Femur (tissue), 1 donor: Measurements from ENCODE around the gene EEF2.

ENCODE experiments used
- DNase-seq: peaks from one replicate; pipeline ENCODE4 v3.0.0-alpha.2; 2017

Gene EEF2

DNA sequence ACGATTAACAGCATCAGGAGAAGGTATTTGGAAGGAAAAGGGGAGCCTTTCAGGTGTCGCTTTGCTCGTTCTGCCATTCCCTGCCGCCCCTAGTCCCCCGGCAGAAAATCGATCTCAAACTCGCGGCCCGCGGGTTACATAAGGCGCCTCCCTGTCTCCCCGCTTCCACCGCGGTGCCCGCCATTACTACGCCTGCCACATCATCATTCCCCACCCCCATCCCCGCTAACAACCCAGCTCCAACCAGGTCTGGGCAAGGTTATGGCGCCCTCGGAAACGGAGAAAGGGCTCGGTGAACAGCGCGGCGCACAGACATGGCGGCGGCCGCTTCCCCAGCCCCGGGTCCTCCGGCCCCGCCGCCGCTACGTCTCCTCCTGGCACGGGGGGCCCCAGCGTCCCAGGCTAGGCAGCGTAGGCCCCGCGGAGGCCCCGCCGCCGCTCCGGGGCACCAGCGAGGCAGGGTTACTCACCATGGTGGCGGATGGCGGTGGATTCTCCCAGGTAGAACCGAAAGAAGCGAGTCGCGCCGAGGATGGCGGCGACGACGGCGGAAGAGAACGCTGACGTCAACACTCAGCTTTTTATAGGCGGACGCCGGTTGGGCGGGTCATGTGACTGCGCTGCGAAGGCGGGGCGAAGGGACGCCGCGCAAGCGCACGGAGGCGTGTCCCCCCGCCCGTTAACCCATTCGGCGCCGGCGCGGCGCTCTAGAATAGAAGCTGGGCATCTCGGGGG lies at the start of gene EEF2:
Gene EEF2 (minus strand): TSS at position 556 of the 735 bp plus-strand sequence. CDS start 83 bp downstream, at position 473.
- DNase-seq, result peak; percentile 94

DNA sequence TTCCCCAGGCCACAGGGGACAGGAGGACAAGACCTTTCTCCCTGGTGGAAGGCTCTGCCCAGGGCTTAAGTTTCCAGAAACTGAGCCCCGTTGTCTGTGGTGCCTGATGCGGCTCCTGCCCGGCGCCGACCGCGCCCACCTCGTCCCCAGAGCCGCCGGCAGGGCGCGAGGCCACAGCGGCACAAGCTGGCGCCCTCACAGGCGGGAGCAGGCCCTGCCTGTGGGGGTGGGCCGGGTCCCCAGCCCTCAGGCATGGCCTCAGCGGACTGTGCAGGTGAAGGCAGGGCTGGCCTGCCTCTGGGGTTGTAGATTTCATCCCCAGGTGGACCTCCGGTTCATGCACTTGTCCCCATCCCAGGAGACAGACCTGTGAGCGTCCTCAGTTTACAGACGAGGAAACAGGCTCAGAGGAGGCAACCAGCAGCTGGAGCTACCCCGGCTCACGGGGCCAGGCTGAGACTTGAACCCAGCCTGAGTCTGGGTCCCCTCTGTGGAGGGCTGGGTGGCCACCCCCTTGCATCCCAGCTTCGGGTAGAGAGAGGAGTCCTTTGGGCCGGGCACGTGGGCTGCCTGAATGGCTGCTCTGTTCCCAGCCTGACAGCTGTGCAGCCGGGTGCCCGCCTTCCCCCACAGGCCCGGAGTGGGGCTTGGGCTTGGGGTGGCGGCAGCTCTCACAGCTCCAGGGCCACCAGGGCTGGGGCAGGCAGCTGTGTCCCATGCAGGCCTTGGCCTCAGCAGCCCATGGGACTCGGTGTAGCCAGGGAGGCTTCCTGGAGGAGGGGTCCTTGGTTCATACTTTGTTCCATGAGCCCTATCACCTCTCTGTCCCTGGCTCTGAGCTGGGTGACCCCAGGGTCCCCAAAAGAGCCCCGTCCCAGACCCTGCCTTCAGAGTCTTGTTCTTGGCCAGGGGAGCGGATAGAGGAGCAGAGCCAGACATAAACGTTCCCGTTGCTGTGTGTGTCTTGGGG lies 49.1 kb upstream of the EEF2 start:
- DNase-seq, result no peak

DNA sequence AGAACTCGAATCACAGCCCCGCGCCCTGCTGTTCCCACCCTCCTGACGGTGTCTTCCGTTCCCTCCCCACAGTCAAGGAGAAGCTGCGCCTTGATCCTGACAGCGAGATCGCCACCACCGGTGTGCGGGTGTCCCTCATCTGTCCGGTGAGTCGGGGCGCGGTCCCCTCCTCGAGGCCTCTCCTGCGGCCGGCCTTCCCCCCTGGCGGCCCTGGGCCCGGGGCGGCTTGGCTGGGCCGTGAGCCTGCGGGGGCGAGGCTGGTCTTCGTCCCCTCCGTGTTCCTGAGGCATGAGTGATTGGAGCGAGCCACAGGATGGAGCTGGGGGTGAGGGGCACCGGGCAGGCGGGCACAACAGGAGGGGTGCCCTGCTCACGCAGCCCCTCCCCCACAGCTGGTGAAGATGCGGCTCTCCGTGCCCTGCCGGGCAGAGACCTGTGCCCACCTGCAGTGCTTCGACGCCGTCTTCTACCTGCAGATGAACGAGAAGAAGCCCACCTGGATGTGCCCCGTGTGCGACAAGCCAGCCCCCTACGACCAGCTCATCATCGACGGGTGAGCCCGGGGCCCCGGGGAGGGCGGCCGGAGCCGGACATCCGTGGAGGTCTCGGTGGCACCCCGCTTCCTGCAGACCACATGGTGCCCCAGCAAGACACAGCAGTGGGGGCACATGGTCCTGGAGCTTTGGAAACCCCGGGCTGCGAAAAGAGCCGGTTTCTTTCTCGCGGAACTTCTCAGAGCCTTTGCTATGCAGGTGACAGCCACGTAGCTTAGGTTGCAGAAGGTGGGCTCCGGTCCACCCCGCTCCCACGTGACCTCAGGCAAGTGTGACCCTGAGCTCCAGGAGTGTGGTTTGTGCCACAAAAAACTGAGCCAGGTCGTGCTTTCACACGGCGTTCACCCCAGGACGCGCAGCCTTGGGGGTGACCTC lies 48.0 kb upstream of the EEF2 start:
- DNase-seq, result no peak

DNA sequence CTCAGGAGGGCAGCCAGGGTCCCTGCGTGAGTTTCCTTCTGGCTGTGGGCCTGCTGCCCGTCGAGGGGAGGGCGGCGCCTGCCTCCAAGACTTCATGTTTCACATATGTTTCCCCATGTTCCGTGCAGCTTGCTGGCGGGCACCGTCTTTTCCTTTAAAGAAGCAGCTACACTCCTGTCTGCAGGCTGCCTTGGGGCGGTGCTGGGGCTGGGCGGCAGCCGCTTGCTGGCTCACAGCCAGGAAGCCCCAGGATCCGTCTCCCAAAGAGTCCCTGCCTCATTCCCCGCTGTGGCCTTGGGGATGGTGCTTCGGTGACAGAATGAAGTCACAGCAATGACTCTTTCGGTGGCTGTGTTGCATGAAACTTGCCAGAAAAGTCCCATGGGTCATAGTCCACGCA lies 47.2 kb upstream of the EEF2 start:
- no peak for DNase-seq

DNA sequence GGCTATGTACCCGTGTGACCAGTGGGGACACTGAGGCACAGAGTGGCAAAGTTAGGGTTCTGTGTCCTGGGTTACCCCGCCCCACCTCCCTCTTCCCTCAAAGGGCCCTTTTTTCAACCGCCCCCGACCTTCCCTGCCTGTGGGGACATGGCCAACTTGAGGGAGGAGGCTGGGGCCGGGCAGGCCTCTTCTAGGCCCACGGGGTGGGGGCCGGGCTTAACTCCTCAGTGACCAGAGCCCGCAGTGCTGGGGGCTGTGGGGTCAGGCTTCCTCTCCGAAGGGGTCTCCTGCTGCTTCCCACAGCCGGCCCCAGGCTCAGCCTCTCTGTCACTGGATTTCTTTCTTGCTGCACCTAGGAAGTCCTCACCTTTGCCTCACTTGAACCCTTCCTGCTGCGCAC lies 46.2 kb upstream of the EEF2 start:
- DNase-seq, result no peak

DNA sequence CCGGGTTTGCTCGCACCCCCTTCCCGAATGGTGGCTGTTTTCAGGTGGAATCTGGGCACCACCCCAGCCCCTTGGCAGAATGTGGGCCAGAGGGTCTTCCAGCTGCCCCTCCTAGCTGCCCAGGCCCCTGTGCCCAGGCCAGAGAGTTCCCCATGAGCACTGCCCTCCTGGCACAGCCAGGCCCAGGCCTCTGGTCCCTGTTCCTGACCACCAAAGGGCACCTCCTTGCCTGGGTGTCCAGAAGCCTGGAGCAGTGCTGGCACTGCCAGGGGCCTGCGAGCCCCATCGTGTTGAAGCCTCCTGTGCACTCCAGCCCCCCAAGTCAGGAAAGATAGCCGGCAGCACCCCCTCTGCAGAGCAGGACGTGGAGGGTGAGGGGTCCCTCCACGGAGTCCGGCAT lies 45.7 kb upstream of the EEF2 start:
- no peak for DNase-seq

DNA sequence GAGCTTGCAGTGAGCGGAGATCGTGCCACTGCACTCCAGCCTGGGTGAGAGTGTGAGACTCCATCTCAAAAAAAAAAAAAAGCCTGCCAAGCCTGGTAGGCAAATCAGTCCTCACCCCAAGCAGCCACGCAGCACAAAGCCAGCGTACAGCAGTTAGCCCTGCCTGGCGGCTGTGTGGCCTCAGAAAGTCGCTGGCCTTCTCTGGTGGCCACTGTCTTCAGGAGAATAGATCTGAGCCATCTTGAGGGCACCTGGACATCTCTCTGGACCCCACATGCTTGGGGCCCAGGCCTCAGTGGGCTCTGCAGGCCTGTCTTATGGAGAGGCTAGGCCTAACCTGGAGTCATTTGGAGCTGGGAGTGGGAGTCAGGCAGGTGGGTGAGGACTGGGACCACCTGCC lies 45.3 kb upstream of the EEF2 start:
- DNase-seq, result no peak

DNA sequence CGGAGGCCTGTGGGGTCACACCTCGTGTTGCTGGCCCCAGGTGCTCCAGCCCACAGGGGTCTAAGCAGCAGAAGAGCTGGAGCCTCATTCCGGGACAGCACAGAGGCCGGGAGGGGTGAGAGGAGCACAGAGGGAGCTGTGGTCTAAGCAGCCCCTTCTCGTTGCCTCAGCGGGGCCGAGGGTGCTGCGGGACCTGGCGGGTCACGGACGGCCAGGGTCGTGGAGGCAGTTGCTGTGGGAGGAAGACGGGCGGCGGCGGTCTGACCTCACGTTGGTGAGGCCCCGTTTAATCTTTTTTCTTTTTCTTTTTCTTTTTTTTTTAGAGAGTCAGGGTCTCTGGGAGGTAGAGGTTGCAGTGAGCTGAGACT lies 44.0 kb upstream of the EEF2 start:
- DNase-seq, result no peak

DNA sequence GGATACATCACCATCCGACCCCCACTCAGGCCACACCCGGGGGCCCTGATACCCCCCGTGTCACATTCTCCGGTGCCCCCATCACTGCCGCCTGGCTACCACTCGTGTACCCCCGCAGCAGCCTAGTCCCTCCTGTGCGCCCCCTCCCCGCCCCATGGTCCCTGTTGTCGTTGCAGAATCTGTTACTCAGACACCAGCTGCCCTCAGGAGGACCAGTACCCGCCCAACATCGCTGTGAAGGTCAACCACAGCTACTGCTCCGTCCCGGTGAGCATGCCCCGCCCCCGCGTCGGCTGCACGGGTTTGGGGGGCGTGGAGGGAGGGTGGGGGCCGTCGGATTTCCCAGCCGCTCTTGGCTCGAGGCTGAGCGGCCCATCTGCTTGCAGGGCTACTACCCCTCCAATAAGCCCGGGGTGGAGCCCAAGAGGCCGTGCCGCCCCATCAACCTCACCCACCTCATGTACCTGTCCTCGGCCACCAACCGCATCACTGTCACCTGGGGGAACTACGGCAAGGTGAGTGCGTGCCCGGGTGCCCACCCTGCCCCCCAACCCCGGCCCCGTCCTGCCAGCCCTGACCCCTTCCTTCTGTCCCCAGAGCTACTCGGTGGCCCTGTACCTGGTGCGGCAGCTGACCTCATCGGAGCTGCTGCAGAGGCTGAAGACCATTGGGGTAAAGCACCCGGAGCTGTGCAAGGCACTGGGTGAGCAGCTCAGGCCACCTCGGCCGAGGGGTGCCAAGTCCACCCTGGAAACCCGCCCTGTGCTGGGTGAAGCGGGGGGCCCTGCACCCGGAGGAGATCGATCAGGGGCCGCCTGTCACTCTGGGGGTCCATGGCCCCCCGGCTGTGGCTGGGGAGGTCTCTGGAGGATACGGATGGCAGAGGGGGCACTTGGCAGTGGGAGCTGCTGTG lies 43.3 kb upstream of the EEF2 start:
- no peak for DNase-seq

DNA sequence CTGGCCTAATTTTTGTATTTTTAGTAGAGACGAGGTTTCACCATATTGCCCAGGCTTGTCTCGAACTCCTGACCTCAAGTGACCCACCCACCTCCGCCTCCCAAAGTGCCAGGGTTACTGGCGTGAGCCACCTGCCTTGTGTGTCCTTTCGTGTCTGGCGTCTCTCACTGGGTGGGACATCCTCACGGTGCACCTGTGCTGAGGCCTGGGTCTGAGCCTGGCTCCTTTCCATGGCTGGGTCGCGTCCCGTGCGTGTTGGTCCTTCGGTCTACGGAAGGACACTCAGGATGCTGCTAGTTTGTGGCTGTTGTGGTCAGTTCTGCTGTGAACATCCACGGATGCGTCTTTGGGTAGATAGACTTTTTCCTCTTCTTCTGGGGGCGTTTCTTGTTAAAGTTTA lies 41.9 kb upstream of the EEF2 start:
- DNase-seq, result no peak

DNA sequence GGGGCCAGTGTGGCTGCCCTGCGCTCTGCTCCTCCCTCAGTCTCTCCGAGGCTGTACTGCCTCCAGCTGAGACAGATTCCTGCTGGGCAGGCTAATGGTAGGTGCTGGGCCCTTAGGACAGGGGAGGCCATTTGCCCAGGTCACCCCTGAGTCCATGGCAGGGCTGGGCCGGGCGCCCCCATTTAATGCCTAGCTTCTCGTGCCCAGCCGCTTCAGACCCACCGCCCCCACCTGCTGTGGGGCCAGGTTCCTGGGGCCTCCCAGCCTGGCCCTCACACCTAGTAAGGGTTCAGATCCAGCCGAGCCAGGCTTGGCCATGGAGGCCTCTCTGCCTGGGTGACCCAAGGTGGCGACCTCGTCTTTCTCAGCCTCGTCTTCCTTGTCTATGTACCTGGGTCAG lies 40.1 kb upstream of the EEF2 start:
- no peak for DNase-seq

DNA sequence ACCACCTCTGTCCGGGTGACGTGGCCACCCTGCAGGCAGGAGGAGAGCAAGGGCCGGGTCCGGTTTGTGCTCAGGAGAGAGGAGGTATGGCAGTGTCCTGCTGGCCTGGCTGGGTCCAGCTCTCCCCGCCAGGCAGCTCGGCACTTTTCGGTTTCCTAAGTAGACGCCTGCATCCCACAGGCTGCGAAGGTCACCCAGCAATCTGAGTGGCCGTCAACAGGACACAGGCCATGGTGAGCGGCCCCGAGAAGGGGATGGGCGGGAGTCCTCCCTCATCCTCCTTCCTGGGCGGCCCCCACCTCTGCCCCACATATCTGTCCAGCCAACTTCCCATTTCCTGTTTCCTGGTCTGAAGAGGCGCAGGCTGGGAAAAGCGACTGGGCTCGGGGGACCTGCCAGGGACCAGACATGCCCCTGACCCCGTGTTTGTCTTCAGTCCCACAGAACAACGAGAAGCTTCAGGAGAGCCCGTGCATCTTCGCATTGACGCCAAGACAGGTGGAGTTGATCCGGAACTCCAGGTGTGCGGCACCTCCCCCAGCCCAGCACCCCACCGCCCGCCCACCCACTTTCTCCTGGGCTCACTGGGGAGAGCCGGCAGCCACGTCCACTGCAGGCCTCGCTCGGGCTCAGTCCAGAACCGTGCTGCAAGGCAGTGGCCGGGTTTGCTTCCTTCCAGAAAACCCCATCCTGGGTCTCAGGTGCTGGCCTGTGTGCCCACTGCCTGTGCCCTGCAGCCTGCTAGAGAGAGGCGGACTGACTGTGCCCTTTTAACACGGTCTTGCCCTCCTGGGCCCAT lies 38.5 kb upstream of the EEF2 start:
- peak; percentile 30 for DNase-seq

DNA sequence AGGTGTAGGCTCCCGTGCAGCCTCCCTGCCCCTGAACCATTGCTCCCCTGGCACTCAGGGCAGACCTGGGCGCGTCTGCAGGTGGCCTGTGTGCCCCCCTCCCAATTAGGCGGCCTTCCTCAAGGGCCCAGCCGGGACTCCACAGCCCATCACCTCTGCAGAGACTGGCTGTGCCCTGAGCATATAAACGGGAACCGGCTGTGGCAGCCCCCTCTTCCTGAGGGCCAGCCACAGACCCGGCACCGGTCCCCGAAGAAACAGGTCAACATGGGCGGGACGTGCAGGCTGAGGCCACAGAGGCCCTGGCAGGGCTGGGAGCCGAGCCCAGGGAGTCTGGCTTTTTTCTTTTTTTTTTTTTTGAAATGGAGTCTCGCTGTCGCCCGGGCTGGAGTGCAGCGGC lies 34.3 kb upstream of the EEF2 start:
- peak; percentile 11 for DNase-seq

DNA sequence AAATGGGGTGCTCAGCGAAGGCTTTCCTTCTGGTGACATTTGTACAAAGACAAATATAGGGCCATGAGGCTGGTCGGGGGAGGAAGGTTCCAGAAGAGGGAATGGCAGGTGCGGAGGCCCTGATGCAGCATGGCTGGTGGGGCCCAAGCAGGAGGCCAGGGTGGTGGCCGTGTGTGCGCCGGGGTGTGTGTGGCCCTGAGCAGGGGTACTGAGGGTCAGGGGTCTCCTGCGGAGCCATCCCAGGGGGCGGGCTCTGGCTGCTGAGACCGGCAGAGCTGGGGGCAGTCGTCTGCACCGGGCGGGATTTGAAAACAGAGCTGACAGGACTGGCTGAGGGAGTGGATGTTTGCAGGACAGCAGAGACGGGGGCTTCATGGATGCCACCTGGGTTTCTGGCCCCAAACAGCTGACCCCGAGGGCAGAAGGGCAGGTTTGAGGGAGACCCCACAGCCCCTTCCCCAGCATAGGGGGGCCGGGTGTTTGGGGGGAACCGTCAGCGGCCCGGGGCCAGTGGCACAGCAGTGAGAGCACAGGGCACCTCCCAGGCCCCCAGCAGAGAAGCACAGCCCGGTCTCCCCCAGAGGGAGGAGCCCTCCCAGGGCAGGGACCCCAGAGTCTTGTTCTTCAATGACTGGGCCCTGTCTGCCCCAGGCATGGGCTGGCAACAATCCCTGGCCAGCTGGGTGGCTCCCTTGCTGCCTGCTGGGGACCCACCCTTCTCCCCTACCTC lies 33.7 kb upstream of the EEF2 start:
- no peak for DNase-seq

DNA sequence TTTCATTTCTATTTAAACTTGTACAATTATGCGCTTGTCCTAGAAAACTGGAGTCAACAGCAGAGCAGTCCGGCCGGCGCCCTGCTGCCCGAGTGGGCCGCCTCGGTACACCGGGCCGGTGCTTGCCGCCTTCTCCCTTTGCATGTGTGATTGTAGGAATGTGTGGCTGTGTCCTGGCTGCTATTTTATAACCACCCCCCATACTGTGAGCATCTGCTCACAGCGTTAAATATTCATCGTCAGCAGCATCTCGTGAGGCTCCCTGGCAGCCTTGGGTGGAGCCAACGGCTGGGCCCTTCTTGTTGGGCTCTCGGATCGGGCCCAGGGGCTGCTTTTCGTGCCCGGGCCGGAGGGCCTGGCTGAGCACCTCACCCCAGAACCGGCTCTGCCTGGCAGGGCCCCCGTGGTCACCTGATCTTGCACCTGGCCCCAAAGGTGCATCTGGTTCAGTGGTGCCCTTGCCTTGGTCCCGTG lies 32.9 kb upstream of the EEF2 start:
- DNase-seq, result peak; percentile 15

DNA sequence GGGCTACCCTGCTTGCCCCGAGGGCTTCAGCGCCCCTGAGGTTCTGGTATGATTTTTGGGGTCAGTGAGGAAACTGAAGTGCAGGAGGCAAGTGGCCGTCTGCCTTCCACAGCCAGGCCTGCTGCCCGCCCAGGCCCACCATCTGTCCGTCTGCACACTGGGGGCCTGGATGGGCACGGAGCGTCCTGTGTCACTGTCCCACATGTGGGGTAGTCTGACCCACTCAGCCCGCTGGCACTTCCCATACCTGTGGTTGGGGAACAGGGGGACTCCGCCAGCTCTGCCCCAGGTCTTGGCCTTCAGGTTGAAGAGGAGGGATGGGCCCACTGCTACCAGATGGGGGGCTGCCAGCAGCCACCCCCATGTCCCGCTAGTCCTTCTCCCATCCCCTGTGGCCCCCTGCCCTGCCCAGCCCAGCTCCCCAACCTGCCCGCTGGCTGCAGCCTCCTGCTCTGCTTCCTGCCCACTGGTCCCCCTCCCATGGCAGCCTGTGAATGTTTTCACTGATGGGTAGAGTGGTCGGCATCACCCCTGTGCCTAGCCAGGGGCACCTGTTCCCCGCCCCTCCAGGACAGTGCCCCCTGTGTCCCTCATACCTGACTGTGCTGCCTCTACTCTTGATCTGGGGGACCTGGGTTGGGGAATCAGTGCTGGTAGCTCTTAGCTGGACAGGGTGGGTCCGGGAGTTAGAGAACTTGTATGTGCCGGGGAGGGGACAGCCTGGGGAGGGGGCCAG lies 31.8 kb upstream of the EEF2 start:
- peak; percentile 13 for DNase-seq

DNA sequence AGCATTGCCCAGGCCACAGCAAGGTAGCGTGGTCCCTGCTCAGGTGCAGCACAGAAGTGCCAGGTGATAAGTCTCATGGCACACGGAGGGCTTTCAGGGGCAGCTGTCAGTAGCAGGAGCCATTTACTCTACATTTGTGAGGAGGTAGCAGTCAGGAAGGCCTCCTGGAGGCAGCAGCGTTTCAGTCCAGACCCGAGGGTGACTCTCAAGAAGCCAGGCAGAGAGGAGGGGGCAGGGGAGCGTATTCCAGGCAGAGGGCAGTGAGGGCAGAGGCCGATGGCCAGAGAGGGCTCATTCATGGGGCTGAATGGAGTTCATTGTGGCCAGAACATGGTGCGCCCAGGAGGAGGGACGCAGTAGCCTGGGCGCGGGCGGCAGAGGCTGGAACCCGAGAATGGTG lies 31.2 kb upstream of the EEF2 start:
- peak; percentile 22 for DNase-seq

DNA sequence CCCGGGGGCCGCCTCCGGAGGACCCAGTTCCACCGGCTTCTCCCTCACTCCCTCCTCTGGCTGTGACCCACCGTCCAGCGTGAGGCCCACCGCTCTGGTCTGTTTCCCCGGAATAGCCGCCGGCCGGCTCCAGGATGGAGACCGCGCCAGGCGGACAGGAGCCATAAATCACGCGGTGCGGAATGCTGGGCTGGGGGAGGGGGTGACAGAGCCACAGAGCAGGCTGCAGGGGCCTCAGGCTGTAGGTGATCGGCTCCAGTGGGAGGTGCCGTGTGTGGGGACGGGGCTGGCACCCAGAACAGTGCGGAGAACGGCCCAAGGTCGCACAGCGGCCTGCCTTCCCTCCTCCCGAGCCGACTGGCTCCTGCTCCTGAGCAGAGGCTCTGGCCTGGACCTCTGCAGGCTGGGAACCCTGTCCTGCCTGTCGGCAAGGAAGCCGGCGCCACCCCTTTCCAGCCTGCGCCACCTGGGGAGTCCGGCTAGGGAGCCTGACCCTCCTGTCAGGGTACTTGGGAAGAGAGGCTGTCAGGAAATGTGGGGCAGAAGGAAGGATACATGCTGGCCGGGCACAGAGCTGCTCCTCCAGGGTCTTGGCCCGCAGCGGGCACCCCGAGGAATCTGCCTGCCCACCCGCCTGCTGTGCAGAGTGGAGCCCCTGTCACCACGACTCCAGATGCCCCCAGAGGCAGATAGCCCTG lies 30.6 kb upstream of the EEF2 start:
- DNase-seq, result peak; percentile 56
